GM18505 (cell line): ENCODE results near the gene MT1B.
"Not testable (repeated sequence)": the region's sequence is repeated elsewhere in the genome, so short reads cannot be mapped to it uniquely, and the experiment has no call there.

ENCODE experiments used
- ATAC-seq: cut with Tn5 transposase; IDR thresholded peaks from one replicate; pipeline ENCODE4 v1.9.1; 2021; ENCODE audit not compliant: unreplicated experiment
- POLR2A ChIP-seq: IDR thresholded peaks from 4 replicates; pipeline ENCODE4 v1.6.1; 2011; ENCODE audit warnings: borderline replicate concordance; ENCODE audit not compliant: insufficient read depth, insufficient read length; ENCODE audit errors: extremely low read depth

MT1B gene

DNA sequence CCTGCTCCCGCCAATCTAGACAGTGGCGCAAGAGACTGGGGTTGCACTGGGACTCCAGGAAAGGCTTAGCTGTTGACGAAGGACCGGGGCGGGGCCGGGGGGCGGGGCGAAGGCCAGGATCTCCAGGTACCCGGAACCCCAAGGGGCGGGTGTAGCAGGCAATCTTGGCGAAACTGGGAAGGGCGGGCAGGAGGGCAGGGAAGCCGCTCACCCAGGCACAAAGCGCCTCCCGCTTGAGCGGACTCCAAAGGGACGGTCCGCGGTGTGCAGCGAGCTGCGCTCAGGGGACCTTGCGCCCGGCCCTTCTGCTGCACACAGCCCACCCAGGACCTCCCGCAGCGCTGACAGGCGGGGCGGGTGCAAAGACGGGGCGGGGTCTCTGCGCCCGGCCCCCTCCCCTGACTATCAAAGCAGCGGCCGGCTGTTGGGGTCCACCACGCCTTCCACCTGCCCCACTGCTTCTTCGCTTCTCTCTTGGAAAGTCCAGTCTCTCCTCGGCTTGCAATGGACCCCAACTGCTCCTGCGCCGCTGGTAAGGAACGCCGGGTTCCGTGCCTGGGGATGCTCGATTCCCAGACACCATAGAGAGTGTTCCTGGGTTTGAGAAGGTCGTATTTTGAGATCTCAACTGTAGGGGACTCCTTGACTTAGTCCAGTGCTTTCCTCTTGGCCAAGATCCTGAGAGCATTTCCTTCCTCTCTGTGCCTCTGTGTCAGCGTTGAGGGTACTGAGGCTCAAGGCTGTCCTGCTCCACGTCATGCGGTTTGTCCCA is 6.1 kb downstream of the MT1B start, which contains the start of gene MT1F:
Gene MT1F (plus strand): TSS at position 405 of the 772 bp plus-strand sequence. CDS start 100 bp downstream, at position 505.
- no peak for ATAC-seq
- no peak for TF ChIP-seq POLR2A

GRCh38 chr16:56658327-56658875 is 6.7 kb downstream of the MT1B start:
- no peak for ATAC-seq
- no peak for TF ChIP-seq POLR2A

- TF ChIP-seq POLR2A = no peak
- no peak for ATAC-seq
These were observed 11.0 kb downstream of the MT1B start for GRCh38 chr16:56662357-56663354.

DNA sequence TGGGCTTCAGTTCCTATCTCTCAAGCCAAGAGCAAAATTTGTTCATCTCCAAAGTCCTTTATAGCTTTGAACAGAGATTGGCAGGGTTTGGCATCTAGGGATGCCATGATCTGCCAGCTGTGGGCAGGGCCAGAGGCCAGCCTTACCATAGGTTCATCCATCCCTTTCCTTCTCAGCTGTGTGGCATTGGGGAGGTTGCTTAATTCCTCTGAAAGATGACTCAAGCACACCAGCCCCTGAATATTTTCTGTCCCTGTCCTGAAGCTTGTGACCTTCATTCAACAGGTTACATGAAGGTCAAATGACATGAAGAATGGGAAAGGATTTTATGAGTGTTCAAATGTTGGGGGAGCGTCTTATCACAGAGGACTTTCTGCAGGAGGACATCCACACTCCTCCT is 12.8 kb downstream of the MT1B start:
- TF ChIP-seq POLR2A = no peak
- no peak for ATAC-seq

GRCh38 chr16:56665286-56666261 is 13.9 kb downstream of the MT1B start:
- ATAC-seq = not testable (repeated sequence)

DNA sequence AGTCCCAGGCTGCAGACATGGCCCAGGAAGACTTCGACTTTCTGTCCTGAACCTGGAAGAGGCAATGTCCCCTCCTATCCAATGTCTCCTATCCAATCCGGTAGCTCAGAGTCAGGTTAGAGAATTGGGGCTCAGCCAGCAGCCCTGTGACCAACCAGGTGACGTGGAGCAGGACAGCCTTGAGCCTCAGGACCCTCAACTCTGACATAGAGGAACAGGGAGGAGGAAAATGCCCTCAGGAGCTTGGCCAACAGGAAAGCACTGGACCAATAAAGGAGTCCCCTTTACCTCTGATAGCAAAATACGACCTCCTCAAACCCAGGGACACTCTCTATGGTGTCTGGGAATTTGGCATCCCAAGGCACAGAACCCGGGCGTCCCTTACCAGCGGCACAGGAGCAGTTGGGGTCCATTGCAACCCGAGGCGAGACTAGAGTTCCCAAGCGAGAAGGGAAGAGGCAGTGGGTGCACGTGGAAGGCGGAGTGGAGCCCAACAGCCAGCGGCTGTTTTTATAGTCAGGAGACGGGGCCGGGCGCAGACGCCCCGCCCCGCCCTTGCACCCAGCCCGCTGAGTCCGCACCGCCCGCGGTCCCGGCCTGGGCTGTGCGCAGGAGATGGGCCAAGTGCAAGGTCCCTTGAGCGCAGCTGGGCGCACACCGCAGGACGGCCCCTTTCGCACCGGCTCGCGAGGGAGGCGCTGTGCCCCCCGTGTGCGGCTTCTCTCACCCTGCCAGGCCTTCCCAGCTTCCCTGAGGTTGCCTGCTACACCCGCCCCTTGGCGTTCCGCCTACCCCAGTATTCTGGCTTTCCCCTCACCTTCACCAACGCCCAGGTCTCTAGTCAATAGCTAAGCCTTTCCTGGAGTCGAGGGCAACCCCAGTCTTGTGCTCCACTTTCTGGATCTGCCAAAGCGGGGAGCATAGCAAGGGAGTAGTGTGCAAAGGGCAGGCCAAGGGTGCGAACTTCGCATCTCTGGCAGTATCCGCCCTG is 16.2 kb downstream of the MT1B start, which contains the start of gene MT1G:
Gene MT1G (minus strand): TSS at position 485 of the 991 bp plus-strand sequence. CDS start 72 bp downstream, at position 413.
- no peak for TF ChIP-seq POLR2A
- no peak for ATAC-seq

DNA sequence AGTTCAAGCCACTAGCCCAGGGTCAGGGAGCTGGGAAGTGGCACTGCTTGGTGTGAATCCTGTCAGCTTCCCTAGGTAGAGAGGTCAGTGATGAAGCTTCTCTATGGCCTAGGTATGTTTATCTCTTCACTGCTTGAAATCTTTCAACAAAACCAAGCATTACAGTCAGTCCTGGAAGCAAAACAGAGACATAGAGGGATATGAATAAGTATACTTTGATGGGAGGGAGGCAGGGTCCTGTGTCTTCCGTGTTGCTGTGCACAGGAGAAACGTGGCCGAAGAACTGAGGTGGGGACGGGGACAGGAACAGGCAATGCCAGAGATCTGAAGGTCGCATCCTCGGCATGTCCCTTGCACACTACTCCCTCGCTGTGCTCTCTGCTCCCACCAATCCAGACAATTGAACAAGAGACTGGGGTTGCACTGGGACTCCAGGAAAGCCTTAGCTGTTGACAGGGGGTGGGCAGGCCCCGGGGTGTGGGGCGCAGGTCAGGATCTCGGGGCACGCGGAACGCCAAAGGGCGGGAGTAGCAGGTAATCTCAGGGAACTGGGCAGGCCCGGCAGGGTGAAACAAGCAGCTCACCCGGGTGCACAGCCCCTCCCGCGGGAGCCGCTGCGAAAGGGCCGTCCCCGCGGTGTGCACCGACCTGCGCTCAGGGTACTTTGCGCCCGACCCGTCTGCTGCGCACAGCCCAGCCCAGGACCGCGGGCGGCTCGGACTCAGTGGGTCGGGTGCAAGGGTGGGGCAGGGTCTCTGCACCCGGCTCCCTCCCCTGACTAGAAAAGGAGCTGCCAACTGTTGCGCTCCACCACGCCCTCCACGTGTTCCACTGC is 17.5 kb downstream of the MT1B start, which contains the start of gene MT1H:
Gene MT1H (plus strand): TSS at position 810 of the 835 bp plus-strand sequence. CDS start 71 bp downstream, outside the sequence.
- TF ChIP-seq POLR2A = no peak
- no peak for ATAC-seq

GRCh38 chr16:56669840-56670619 is 18.3 kb downstream of the MT1B start:
- no peak for TF ChIP-seq POLR2A

GRCh38 chr16:56670620-56670934 is 18.9 kb downstream of the MT1B start:
- no peak for ATAC-seq
- no peak for TF ChIP-seq POLR2A

More at GRCh38 chr16:56669840-56670619, 18.3 kb downstream of the MT1B start:
- no peak for ATAC-seq

DNA sequence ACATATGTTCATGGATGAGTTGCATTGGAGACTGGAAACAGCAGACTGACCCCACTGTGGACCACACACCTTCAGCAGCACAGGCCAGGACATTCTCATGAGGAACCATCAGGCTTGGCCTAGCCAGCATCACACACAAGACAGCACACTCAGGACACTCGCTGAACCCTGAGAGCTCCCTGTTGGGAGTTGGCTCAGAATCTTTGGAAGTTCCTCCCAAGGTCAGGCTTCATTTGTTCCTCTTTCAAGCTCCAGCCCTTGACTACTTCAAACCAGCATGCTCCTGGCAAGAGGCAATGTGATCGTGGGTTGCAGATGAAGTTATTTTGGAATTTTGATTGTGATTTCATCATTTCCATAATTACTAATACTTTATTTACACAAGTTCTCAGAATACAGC is 20.0 kb downstream of the MT1B start:
- ATAC-seq = not testable (repeated sequence)

DNA sequence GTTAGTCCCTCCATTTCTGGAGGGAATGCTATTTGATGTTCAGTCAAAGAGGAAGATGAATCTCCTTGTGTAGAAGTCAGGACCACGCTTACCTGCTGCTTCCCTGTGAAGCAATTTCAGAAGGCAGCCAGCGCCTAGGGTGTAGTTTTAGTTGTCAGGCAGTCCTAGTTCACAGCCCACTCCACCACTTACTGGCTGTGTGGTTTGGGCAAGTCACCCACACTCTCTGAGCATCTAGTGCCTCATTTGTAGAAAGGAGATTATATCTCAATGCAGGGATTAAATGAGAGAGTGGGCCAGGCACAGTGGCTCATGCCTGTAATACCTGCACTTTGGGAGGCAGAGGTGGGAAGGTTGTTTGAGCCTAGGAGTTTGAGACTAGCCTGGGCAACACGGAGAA is 20.5 kb downstream of the MT1B start:
- not testable (repeated sequence) for ATAC-seq
